Measurements from ENCODE around the gene B3GNT3.

GRCh38 chr19:17758515-17758914 is 36.4 kb upstream of the B3GNT3 start:
- TF ChIP-seq, protein P1, sequence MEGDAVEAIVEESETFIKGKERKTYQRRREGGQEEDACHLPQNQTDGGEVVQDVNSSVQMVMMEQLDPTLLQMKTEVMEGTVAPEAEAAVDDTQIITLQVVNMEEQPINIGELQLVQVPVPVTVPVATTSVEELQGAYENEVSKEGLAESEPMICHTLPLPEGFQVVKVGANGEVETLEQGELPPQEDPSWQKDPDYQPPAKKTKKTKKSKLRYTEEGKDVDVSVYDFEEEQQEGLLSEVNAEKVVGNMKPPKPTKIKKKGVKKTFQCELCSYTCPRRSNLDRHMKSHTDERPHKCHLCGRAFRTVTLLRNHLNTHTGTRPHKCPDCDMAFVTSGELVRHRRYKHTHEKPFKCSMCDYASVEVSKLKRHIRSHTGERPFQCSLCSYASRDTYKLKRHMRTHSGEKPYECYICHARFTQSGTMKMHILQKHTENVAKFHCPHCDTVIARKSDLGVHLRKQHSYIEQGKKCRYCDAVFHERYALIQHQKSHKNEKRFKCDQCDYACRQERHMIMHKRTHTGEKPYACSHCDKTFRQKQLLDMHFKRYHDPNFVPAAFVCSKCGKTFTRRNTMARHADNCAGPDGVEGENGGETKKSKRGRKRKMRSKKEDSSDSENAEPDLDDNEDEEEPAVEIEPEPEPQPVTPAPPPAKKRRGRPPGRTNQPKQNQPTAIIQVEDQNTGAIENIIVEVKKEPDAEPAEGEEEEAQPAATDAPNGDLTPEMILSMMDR (IDR thresholded peaks at IDR 0.05) = no peak
- no peak for TF ChIP-seq POLR2A (IDR thresholded peaks at IDR 0.05)
